ENCODE results near the gene RPL41.

RPL41 gene

GRCh38 chr12:56127888-56128669, 11.6 kb downstream of the RPL41 start, which contains the start of gene ESYT1:
Gene ESYT1 (plus strand): TSS chr12:56128267. CDS start chr12:56128320, 53 bp downstream.
- peak; percentile 100 for DNase-seq (ENCODE audit: low spot score)

- peak; percentile 46 for DNase-seq (ENCODE audit: low spot score)
These were observed 12.3 kb downstream of the RPL41 start for GRCh38 chr12:56128670-56129205.

GRCh38 chr12:56129206-56129941, 12.9 kb downstream of the RPL41 start:
- DNase-seq (ENCODE audit: low spot score) = peak; percentile 81

GRCh38 chr12:56129942-56130495, 13.6 kb downstream of the RPL41 start:
- DNase-seq (ENCODE audit: low spot score) = no peak

- no peak for DNase-seq (ENCODE audit: low spot score)
These were observed 14.4 kb downstream of the RPL41 start for GRCh38 chr12:56130876-56131275.

- no peak for DNase-seq (ENCODE audit: low spot score)
These were observed 18.5 kb downstream of the RPL41 start for GRCh38 chr12:56134897-56135296.

- no peak for DNase-seq (ENCODE audit: low spot score)
These were observed 21.6 kb downstream of the RPL41 start for GRCh38 chr12:56137853-56138571.

GRCh38 chr12:56141946-56142784, 25.7 kb downstream of the RPL41 start:
- DNase-seq (ENCODE audit: low spot score) = no peak

GRCh38 chr12:56143217-56143616, 26.8 kb downstream of the RPL41 start:
- no peak for DNase-seq (ENCODE audit: low spot score)

- DNase-seq (ENCODE audit: low spot score) = no peak
These were observed 27.4 kb downstream of the RPL41 start for GRCh38 chr12:56143870-56144269.

GRCh38 chr12:56145217-56145616, 28.8 kb downstream of the RPL41 start:
- DNase-seq (ENCODE audit: low spot score) = no peak

GRCh38 chr12:56146492-56147460, 30.3 kb downstream of the RPL41 start:
- DNase-seq (ENCODE audit: low spot score) = no peak

GRCh38 chr12:56150563-56150962, 34.1 kb downstream of the RPL41 start:
- DNase-seq (ENCODE audit: low spot score) = no peak

- DNase-seq (ENCODE audit: low spot score) = peak; percentile 72
These were observed 35.3 kb downstream of the RPL41 start for GRCh38 chr12:56151672-56152131.

- DNase-seq (ENCODE audit: low spot score) = peak; percentile 95
These were observed 35.8 kb downstream of the RPL41 start, which contains the start of gene MYL6B for GRCh38 chr12:56152132-56152755. Gene MYL6B (plus strand): TSS chr12:56152587. CDS start chr12:56153919, 1,332 bp downstream.

- no peak for DNase-seq (ENCODE audit: low spot score)
These were observed 36.6 kb downstream of the RPL41 start for GRCh38 chr12:56152756-56153677.

- no peak for DNase-seq (ENCODE audit: low spot score)
These were observed 37.2 kb downstream of the RPL41 start for GRCh38 chr12:56153678-56154065.

GRCh38 chr12:56154246-56154771, 37.9 kb downstream of the RPL41 start:
- DNase-seq (ENCODE audit: low spot score) = no peak
